ENCODE results near the gene S100A14. TPM values are rescaled to one million over a fixed set of nuclear protein-coding genes. Genes with fewer than 3 reads are reported as not detected.

The S100A14 gene
- total and polyA plus RNA-seq, 2 of the 13 experiments (the other 11 are each of a cell fraction or from before 2014, with no cell fraction given): 1.4 to 7.7 TPM

DNA sequence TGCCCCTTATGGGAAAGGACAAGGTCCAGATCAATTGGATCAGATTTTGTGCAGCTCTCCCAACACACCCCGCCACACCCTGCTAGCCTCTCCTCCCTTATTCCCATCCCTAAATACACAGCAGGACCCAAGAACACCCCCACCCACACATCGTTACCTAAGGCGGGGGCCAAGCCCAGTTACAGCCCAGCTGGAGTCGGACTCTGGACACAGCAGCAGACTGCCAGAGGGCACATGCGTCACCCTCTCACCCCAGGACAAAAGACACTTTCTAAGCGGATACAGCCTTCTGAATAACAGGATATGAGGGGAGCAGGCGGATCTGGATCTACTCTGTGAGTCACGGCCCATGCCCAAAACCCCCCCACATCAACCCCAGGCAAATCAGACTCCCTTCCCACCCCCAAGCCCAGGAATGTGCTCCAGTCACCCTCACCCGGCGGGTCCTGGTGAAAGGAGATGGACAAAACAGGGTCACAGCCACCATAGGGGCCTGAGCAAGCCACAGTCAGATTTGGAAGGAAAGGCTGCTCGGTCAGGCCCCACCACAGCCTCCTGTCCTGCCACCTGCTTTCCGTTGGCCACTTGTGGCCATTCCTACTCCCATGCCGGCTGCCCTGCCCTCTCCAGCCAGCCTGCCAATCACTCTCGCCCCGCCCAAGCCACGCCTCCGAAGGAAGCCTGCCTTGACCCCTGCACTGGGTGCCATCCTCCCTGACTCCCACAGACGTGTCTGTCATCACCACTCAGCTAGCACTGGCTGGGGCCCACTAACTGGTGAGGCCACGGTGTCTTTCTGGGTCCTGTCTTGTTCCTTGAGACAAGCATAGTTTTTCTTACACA is 7.2 kb downstream of the S100A14 start (continued):
- TF ChIP-seq SP5 (CRISPR knock-in tag; IDR thresholded peaks at IDR 0.05; ENCODE audit: borderline replicate concordance, low read depth) (peak; percentile 95), FOXJ3 (CRISPR knock-in tag; IDR thresholded peaks at IDR 0.05; ENCODE audit: borderline replicate concordance) (no peak), HOXD1 (CRISPR knock-in tag; IDR thresholded peaks at IDR 0.05) (0 out of 2 replicates have a peak, but pooled peaks have one; percentile 16), ZNF598 (CRISPR knock-in tag; IDR thresholded peaks at IDR 0.05; ENCODE audit: borderline replicate concordance) (no peak; the same call in 1 of the 2 replicates), KDM5A (IDR thresholded peaks at IDR 0.05; ENCODE audit: borderline replicate concordance, low read length) (no peak), GTF3A (CRISPR knock-in tag; conservative IDR thresholded peaks at IDR 0.05) (0 out of 2 replicates have a peak, but pooled peaks have one; percentile 33), ASH2L (IDR thresholded peaks at IDR 0.05; ENCODE audit: insufficient read length, low read depth, low read length) (no peak), BRCA1 (CRISPR knock-in tag; IDR thresholded peaks at IDR 0.05) (no peak), JDP2 (CRISPR knock-in tag; IDR thresholded peaks at IDR 0.05; ENCODE audit: borderline replicate concordance) (no peak), ZNF614 (CRISPR knock-in tag; IDR thresholded peaks at IDR 0.05; ENCODE audit: borderline replicate concordance) (no peak), ZNF607 (CRISPR knock-in tag; IDR thresholded peaks at IDR 0.05; ENCODE audit: borderline replicate concordance) (peak; percentile 81; the same call in 1 of the 2 replicates)
- TF ChIP-seq, protein P1, sequence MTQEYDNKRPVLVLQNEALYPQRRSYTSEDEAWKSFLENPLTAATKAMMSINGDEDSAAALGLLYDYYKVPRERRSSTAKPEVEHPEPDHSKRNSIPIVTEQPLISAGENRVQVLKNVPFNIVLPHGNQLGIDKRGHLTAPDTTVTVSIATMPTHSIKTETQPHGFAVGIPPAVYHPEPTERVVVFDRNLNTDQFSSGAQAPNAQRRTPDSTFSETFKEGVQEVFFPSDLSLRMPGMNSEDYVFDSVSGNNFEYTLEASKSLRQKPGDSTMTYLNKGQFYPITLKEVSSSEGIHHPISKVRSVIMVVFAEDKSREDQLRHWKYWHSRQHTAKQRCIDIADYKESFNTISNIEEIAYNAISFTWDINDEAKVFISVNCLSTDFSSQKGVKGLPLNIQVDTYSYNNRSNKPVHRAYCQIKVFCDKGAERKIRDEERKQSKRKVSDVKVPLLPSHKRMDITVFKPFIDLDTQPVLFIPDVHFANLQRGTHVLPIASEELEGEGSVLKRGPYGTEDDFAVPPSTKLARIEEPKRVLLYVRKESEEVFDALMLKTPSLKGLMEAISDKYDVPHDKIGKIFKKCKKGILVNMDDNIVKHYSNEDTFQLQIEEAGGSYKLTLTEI (CRISPR knock-in tag; conservative IDR thresholded peaks at IDR 0.05): no peak
- TF ChIP-seq, protein P2, sequence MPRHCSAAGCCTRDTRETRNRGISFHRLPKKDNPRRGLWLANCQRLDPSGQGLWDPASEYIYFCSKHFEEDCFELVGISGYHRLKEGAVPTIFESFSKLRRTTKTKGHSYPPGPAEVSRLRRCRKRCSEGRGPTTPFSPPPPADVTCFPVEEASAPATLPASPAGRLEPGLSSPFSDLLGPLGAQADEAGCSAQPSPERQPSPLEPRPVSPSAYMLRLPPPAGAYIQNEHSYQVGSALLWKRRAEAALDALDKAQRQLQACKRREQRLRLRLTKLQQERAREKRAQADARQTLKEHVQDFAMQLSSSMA (CRISPR knock-in tag; IDR thresholded peaks at IDR 0.05): no peak
- TF ChIP-seq, protein P3, sequence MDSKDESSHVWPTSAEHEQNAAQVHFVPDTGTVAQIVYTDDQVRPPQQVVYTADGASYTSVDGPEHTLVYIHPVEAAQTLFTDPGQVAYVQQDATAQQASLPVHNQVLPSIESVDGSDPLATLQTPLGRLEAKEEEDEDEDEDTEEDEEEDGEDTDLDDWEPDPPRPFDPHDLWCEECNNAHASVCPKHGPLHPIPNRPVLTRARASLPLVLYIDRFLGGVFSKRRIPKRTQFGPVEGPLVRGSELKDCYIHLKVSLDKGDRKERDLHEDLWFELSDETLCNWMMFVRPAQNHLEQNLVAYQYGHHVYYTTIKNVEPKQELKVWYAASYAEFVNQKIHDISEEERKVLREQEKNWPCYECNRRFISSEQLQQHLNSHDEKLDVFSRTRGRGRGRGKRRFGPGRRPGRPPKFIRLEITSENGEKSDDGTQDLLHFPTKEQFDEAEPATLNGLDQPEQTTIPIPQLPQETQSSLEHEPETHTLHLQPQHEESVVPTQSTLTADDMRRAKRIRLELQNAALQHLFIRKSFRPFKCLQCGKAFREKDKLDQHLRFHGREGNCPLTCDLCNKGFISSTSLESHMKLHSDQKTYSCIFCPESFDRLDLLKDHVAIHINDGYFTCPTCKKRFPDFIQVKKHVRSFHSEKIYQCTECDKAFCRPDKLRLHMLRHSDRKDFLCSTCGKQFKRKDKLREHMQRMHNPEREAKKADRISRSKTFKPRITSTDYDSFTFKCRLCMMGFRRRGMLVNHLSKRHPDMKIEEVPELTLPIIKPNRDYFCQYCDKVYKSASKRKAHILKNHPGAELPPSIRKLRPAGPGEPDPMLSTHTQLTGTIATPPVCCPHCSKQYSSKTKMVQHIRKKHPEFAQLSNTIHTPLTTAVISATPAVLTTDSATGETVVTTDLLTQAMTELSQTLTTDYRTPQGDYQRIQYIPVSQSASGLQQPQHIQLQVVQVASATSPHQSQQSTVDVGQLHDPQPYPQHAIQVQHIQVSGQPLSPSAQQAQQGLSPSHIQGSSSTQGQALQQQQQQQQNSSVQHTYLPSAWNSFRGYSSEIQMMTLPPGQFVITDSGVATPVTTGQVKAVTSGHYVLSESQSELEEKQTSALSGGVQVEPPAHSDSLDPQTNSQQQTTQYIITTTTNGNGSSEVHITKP (CRISPR knock-in tag; IDR thresholded peaks at IDR 0.05; ENCODE audit: low read depth): no peak
- TF ChIP-seq, protein P4, sequence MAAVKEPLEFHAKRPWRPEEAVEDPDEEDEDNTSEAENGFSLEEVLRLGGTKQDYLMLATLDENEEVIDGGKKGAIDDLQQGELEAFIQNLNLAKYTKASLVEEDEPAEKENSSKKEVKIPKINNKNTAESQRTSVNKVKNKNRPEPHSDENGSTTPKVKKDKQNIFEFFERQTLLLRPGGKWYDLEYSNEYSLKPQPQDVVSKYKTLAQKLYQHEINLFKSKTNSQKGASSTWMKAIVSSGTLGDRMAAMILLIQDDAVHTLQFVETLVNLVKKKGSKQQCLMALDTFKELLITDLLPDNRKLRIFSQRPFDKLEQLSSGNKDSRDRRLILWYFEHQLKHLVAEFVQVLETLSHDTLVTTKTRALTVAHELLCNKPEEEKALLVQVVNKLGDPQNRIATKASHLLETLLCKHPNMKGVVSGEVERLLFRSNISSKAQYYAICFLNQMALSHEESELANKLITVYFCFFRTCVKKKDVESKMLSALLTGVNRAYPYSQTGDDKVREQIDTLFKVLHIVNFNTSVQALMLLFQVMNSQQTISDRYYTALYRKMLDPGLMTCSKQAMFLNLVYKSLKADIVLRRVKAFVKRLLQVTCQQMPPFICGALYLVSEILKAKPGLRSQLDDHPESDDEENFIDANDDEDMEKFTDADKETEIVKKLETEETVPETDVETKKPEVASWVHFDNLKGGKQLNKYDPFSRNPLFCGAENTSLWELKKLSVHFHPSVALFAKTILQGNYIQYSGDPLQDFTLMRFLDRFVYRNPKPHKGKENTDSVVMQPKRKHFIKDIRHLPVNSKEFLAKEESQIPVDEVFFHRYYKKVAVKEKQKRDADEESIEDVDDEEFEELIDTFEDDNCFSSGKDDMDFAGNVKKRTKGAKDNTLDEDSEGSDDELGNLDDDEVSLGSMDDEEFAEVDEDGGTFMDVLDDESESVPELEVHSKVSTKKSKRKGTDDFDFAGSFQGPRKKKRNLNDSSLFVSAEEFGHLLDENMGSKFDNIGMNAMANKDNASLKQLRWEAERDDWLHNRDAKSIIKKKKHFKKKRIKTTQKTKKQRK (IDR thresholded peaks at IDR 0.05; ENCODE audit: low read length): no peak

Measured in HepG2 (cell line).